Stimulated activated CD4-positive, alpha-beta T cell treated with anti-CD3 and anti-CD28 coated beads, Interleukin-15, amount 100 ng/mL, for 48 hours (primary cell): ENCODE results near the gene ZNF490.
"Not testable (repeated sequence)": the region's sequence is repeated elsewhere in the genome, so short reads cannot be mapped to it uniquely, and the experiment has no call there.

ENCODE experiments used
- DNase-seq, 2 donors: peaks; one replicate each; pipeline ENCODE4 v3.0.0-alpha.2; 2020; ENCODE audit warnings: low read depth in 2 of 2

ZNF490 gene

GRCh38 chr19:12621253-12622024 lies 10.8 kb upstream of the ZNF490 start:
- not testable (repeated sequence) for DNase-seq

GRCh38 chr19:12617646-12618045 lies 7.0 kb upstream of the ZNF490 start:
- no peak for DNase-seq

- no peak for DNase-seq
These were observed 717 bp upstream of the ZNF490 start for GRCh38 chr19:12611361-12611699.

- no peak for DNase-seq
These were observed 3.0 kb downstream of the ZNF490 start for GRCh38 chr19:12607631-12608030.

- DNase-seq = no peak
These were observed 3.8 kb downstream of the ZNF490 start for GRCh38 chr19:12606796-12607195.

GRCh38 chr19:12603714-12604113 lies 6.9 kb downstream of the ZNF490 start:
- DNase-seq = peak; percentile 43 to 45

GRCh38 chr19:12597594-12597993 lies 13.0 kb downstream of the ZNF490 start:
- no peak for DNase-seq

- no peak for DNase-seq
These were observed 13.6 kb downstream of the ZNF490 start for GRCh38 chr19:12596927-12597548.

GRCh38 chr19:12596485-12596884 lies 14.1 kb downstream of the ZNF490 start:
- DNase-seq = no peak

GRCh38 chr19:12581100-12581499 lies 29.5 kb downstream of the ZNF490 start:
- DNase-seq = no peak

GRCh38 chr19:12580180-12580694 lies 30.4 kb downstream of the ZNF490 start:
- no peak for DNase-seq

- no peak for DNase-seq
These were observed 32.0 kb downstream of the ZNF490 start for GRCh38 chr19:12578641-12579040.

- DNase-seq = no peak
These were observed 36.6 kb downstream of the ZNF490 start for GRCh38 chr19:12574036-12574435.

- DNase-seq = no peak
These were observed 42.7 kb downstream of the ZNF490 start for GRCh38 chr19:12567951-12568350.

- not testable (repeated sequence) for DNase-seq
These were observed 44.2 kb downstream of the ZNF490 start for GRCh38 chr19:12566380-12566779.

- DNase-seq = peak; percentile 82 to 89
These were observed 46.5 kb downstream of the ZNF490 start for GRCh38 chr19:12564016-12564664.

GRCh38 chr19:12555456-12555930 lies 55.1 kb downstream of the ZNF490 start:
- DNase-seq = no peak

GRCh38 chr19:12551060-12551832 lies 59.4 kb downstream of the ZNF490 start, which contains the start of gene ZNF564:
ZNF564 (minus strand) TSS chr19:12551482; CDS start chr19:12551332, 150 bp downstream.
- peak; percentile 85 to 91 for DNase-seq

- DNase-seq = no peak
These were observed 63.7 kb downstream of the ZNF490 start for GRCh38 chr19:12546903-12547302.

- DNase-seq = no peak
These were observed 64.5 kb downstream of the ZNF490 start for GRCh38 chr19:12546068-12546467.

- no peak for DNase-seq
These were observed 65.3 kb downstream of the ZNF490 start for GRCh38 chr19:12545267-12545666.

GRCh38 chr19:12544401-12544876 lies 66.2 kb downstream of the ZNF490 start:
- no peak for DNase-seq
